B cell (primary cell): ENCODE data around the gene MYH14. TPM values are rescaled to one million over a fixed set of nuclear protein-coding genes. Genes with fewer than 3 reads are reported as not detected.

Source experiments
- ATAC-seq: fragments of 200-7000 bp; cut with Tn5 transposase; one replicate; pipeline ENCODE4 v1.10.0; 2021; ENCODE audit warnings: low read depth, mild to moderate bottlenecking, moderate number of reproducible peaks, moderate library complexity
- CTCF ChIA-PET: fragments of 350-600 bp; sonication (Branson Sonifier 250); formaldehyde crosslinking; loops from one replicate; lab custom pipeline; 2021; ENCODE audit warnings: antibody characterized with exemption, inconsistent platforms; lab: Charles Lee
- POLR2A ChIA-PET: fragments of 350-600 bp; sonication (Branson Sonifier 250); formaldehyde crosslinking; loops from one replicate; lab custom pipeline; 2021; ENCODE audit warnings: antibody characterized with exemption; lab: Charles Lee
- DNase-seq: peaks from one replicate; pipeline ENCODE4 v3.0.0; 2013
- H2AFZ ChIP-seq: 2 replicates; pipeline ENCODE4 v1.6.1; 2012; ENCODE audit warnings: mild to moderate bottlenecking, low read depth, low read length; ENCODE audit not compliant: insufficient read depth, poor library complexity, severe bottlenecking
- H3K27ac ChIP-seq, 2 donors: 1 replicate in 1 of 2; 2 replicates in 1 of 2; pipeline ENCODE4 v1.5.1; 2012 to 2013; ENCODE audit warnings: low read length in 2 of 2, mild to moderate bottlenecking in 2 of 2, moderate library complexity in 1 of 2
- H3K27me3 ChIP-seq, 4 experiments: fragments of 200-600 bp in 1 of 4; sonication (generic) in 1 of 4; replicated peaks in 1 of 4; 1 replicate in 2 of 4; 2 replicates in 2 of 4; pipeline versions ENCODE4 v1.6.1 to v1.7.0; 2013 to 2016; ENCODE audit warnings: low read length in 3 of 4, mild to moderate bottlenecking in 2 of 4, mixed read lengths in 1 of 4, moderate library complexity in 1 of 4; ENCODE audit not compliant: insufficient read depth in 4 of 4, control insufficient read depth in 3 of 4; ENCODE audit errors: control extremely low read depth in 1 of 4
- H3K36me3 ChIP-seq, 2 experiments: replicated peaks in 1 of 2; 1 replicate in 1 of 2; 2 replicates in 1 of 2; pipeline versions ENCODE4 v1.6.1 to v1.7.1; 2013; ENCODE audit warnings: low read length in 1 of 2; ENCODE audit not compliant: insufficient read depth in 2 of 2, control insufficient read depth in 1 of 2; ENCODE audit errors: control extremely low read depth in 1 of 2, extremely low read depth in 1 of 2
- H3K4me1 ChIP-seq, 2 donors: fragments of 200-600 bp in 1 of 2; sonication (generic) in 1 of 2; 1 replicate in 1 of 2; 2 replicates in 1 of 2; pipeline versions ENCODE4 v1.5.1 to v1.6.1; 2013 to 2017; ENCODE audit warnings: low read length in 2 of 2; ENCODE audit not compliant: control insufficient read depth in 2 of 2, insufficient read depth in 2 of 2
- H3K4me2 ChIP-seq: replicated peaks from 2 replicates; pipeline ENCODE3; 2012; ENCODE audit warnings: mild to moderate bottlenecking, low read depth, low read length; ENCODE audit not compliant: poor library complexity, severe bottlenecking
- H3K4me3 ChIP-seq, 5 experiments: fragments of 200-600 bp in 1 of 5; sonication (generic) in 1 of 5; 1 replicate in 3 of 5; 2 replicates in 2 of 5; pipeline versions ENCODE4 v1.5.1 to v1.7.0; 2011 to 2016; ENCODE audit warnings: low read length in 4 of 5, mild to moderate bottlenecking in 4 of 5, low read depth in 2 of 5, control low read depth in 1 of 5, moderate library complexity in 1 of 5; ENCODE audit not compliant: insufficient read depth in 1 of 5; ENCODE audit errors: control extremely low read depth in 1 of 5, extremely low read depth in 1 of 5
- H3K79me2 ChIP-seq: fragments of 200-600 bp; sonication (generic); one replicate; pipeline ENCODE4 v1.6.0; 2016; ENCODE audit warnings: low read length; ENCODE audit not compliant: control insufficient read depth, insufficient read depth
- H3K9ac ChIP-seq: fragments of 200-600 bp; sonication (generic); 2 replicates; pipeline ENCODE4 v1.6.1; 2017; ENCODE audit warnings: mild to moderate bottlenecking, low read length, moderate library complexity
- H3K9me3 ChIP-seq, 3 donors: one replicate each; pipeline versions ENCODE4 v1.6.1 to v1.7.1; 2013; ENCODE audit warnings: low read length in 2 of 3; ENCODE audit not compliant: control insufficient read depth in 2 of 3, insufficient read depth in 1 of 3; ENCODE audit errors: control extremely low read depth in 1 of 3
- H4K20me1 ChIP-seq: 2 replicates; pipeline ENCODE4 v1.6.0; 2012; ENCODE audit warnings: mild to moderate bottlenecking, low read length; ENCODE audit not compliant: insufficient read depth, control insufficient read depth, poor library complexity, severe bottlenecking
- H3K27ac Mint-ChIP-seq: one replicate; pipeline ENCODE4 v1.8.0; 2021; ENCODE audit warnings: mixed read lengths
- H3K27me3 Mint-ChIP-seq: one replicate; pipeline ENCODE4 v1.8.0; 2021; ENCODE audit warnings: mixed read lengths
- H3K4me1 Mint-ChIP-seq: one replicate; pipeline ENCODE4 v1.8.0; 2021; ENCODE audit warnings: mixed read lengths
- H3K4me3 Mint-ChIP-seq: one replicate; pipeline ENCODE4 v1.8.0; 2021; ENCODE audit warnings: mixed read lengths
- H3K9me3 Mint-ChIP-seq: one replicate; pipeline ENCODE4 v1.8.0; 2022; ENCODE audit warnings: mixed read lengths; ENCODE audit not compliant: insufficient read depth
- CTCF ChIP-seq: fragments of 200-600 bp; IDR thresholded peaks from one replicate; pipeline ENCODE4 v1.8.0; 2022; ENCODE audit warnings: antibody characterized with exemption, mild to moderate bottlenecking
- EZH2 ChIP-seq: IDR thresholded peaks from 2 replicates; pipeline ENCODE4 v1.6.1; 2012; ENCODE audit warnings: borderline replicate concordance, low read depth, mild to moderate bottlenecking, moderate library complexity, low read length; ENCODE audit not compliant: insufficient read depth, poor library complexity, severe bottlenecking
- WGBS: methylation state at CpG from one replicate; pipeline ENCODE4 v1.1.5; 2013; ENCODE audit warnings: missing lambda C conversion rate; ENCODE audit not compliant: insufficient coverage; 5-methylcytosine and 5-hydroxymethylcytosine counted together
- intact Hi-C: fragments of 100-400 bp; cut with micrococcal nuclease; formaldehyde crosslinking; loops from one replicate; pipeline ENCODE4 v1.10.0; 2022
- polyA plus RNA-seq: library from polyadenylated mRNA; depleted of rRNA; stranded (reverse); fragments of >200 nt; gene quantifications from 2 replicates; pipeline ENCODE4 v1.2.3, GENCODE V29; 2012
- total RNA-seq, 2 donors: library from RNA; stranded (reverse); fragments of 120-200 nt in 1 of 2; gene quantifications; 1 replicate in 1 of 2; 2 replicates in 1 of 2; pipeline versions ENCODE4 v1.2.3 to v1.2.4, GENCODE V29; 2013 to 2022

The MYH14 gene
- total and polyA plus RNA-seq, 2 donors (not counting 1 experiment from before 2014, with no cell fraction given), result not detected

GRCh38 chr19:50358483-50359327 lies 155.3 kb downstream of the MYH14 start:
- Histone ChIP-seq H3K79me2 (peaks cover 17% of the 10 kb centered on the region), H3K27me3 (no peaks in the 10 kb centered on the region), H2AFZ (peak overlapping the region; percentile 87), H3K4me1 (peaks cover 16 to 42% of the 10 kb centered on the region in 2 donors), H3K9ac (peak overlapping the region; percentile 99), H3K4me3 (peak overlapping the region; percentile 5 to 99 (median 68)), H3K4me2 (peak overlapping the region; percentile 99), H3K27ac (peak overlapping the region; percentile 95 to 99), H3K36me3 (no peaks in the 10 kb centered on the region), H4K20me1 (no peaks in the 10 kb centered on the region), H3K9me3 (peaks cover 0 to 6% (median 0%) of the 10 kb centered on the region in 3 donors)
- ChIA-PET CTCF (interaction anchor here (1.0 to 6.6 kb wide), 11 partner anchors 9 to 420 kb away, joined by 4 to 76 read pairs (median 21); partner anchors contain the start of genes KCNC3 and NAPSA), POLR2A (interaction anchor here (0.6 to 2.8 kb wide), 8 partner anchors 11 to 152 kb away, joined by 3 to 33 read pairs (median 14); partner anchors contain the start of genes JOSD2 and KCNC3)
- Mint-ChIP-seq H3K9me3 (no peaks in the 10 kb centered on the region), H3K4me3 (peak overlapping the region; percentile 94), H3K4me1 (peaks cover 47% of the 10 kb centered on the region), H3K27ac (peak overlapping the region; percentile 98), H3K27me3 (no peaks in the 10 kb centered on the region)
- peak; percentile 34 for ATAC-seq
- WGBS, result 33% methylated on average over 46 of the region's 54 CpGs
- TF ChIP-seq EZH2 (no peak), CTCF (no peak)
- DNase-seq, result peak; percentile 90
- intact Hi-C loops, result loop anchor here (5.0 kb wide), 2 partner anchors 74 to 539 kb away; partner anchors contain the start of gene MYBPC2
